Renal pelvis (tissue), 12 donors: ENCODE measurements around the gene SRRD. TPM values are rescaled to one million over a fixed set of nuclear protein-coding genes. Genes with fewer than 3 reads are reported as not detected.
"Not testable (repeated sequence)": the region's sequence is repeated elsewhere in the genome, so short reads cannot be mapped to it uniquely, and the experiment has no call there.

Experiments
- DNase-seq: peaks from one replicate; pipeline ENCODE4 v3.0.0-alpha.2; 2013
- long read RNA-seq, 16 experiments: transcript quantifications; one replicate each; lab custom pipeline, GENCODE V29; 2026
- polyA plus RNA-seq, 3 donors: library from polyadenylated mRNA; unstranded; fragments of 120-200 nt; gene quantifications; one replicate each; pipeline ENCODE4 v1.2.1, GENCODE V29; 2013; ENCODE audit not compliant: insufficient read length in 3 of 3

SRRD gene
- 10 to 100 TPM; 30.8 to 32.0 (median 31.0) TPM for polyA plus RNA-seq
- long read RNA-seq, donor 1, full-length matches to known transcripts = 5 of 57 reads
- long read RNA-seq, donor 1, partial matches to known transcripts = 46 of 57 reads
- long read RNA-seq, donor 1, other reads (novel, unspliced or antisense) = 6 of 57 reads
- long read RNA-seq, donor 2, full-length matches to known transcripts = 3 of 3 reads
- long read RNA-seq, donor 2, partial matches to known transcripts = 0 of 3 reads
- long read RNA-seq, donor 2, other reads (novel, unspliced or antisense) = 0 of 3 reads
- long read RNA-seq, donor 3, full-length matches to known transcripts = 9 of 23 reads
- long read RNA-seq, donor 3, partial matches to known transcripts = 0 of 23 reads
- long read RNA-seq, donor 3, other reads (novel, unspliced or antisense) = 14 of 23 reads
- long read RNA-seq, donor 4, full-length matches to known transcripts = 8 of 24 reads
- long read RNA-seq, donor 4, partial matches to known transcripts = 16 of 24 reads
- long read RNA-seq, donor 4, other reads (novel, unspliced or antisense) = 0 of 24 reads
- long read RNA-seq, donor 5, full-length matches to known transcripts = 1 of 1 reads
- long read RNA-seq, donor 5, partial matches to known transcripts = 0 of 1 reads
- long read RNA-seq, donor 5, other reads (novel, unspliced or antisense) = 0 of 1 reads
- long read RNA-seq, donor 6, full-length matches to known transcripts = 5 of 23 reads
- long read RNA-seq, donor 6, partial matches to known transcripts = 13 of 23 reads
- long read RNA-seq, donor 6, other reads (novel, unspliced or antisense) = 5 of 23 reads
- long read RNA-seq, donor 7, full-length matches to known transcripts = 7 of 7 reads
- long read RNA-seq, donor 7, partial matches to known transcripts = 0 of 7 reads
- long read RNA-seq, donor 7, other reads (novel, unspliced or antisense) = 0 of 7 reads
- long read RNA-seq, donor 8, full-length matches to known transcripts = 6 of 6 reads
- long read RNA-seq, donor 8, partial matches to known transcripts = 0 of 6 reads
- long read RNA-seq, donor 8, other reads (novel, unspliced or antisense) = 0 of 6 reads
- long read RNA-seq, donor 9, full-length matches to known transcripts = 13 of 126 reads
- long read RNA-seq, donor 9, partial matches to known transcripts = 88 of 126 reads
- long read RNA-seq, donor 9, other reads (novel, unspliced or antisense) = 25 of 126 reads
- long read RNA-seq, donor 10, full-length matches to known transcripts = 8 of 8 reads
- long read RNA-seq, donor 10, partial matches to known transcripts = 0 of 8 reads
- long read RNA-seq, donor 10, other reads (novel, unspliced or antisense) = 0 of 8 reads
- long read RNA-seq, donor 11, full-length matches to known transcripts = 5 of 5 reads
- long read RNA-seq, donor 11, partial matches to known transcripts = 0 of 5 reads
- long read RNA-seq, donor 11, other reads (novel, unspliced or antisense) = 0 of 5 reads
- long read RNA-seq, donor 12, full-length matches to known transcripts = 11 of 11 reads
- long read RNA-seq, donor 12, partial matches to known transcripts = 0 of 11 reads
- long read RNA-seq, donor 12, other reads (novel, unspliced or antisense) = 0 of 11 reads
- long read RNA-seq, donor 13, full-length matches to known transcripts = 9 of 9 reads
- long read RNA-seq, donor 13, partial matches to known transcripts = 0 of 9 reads
- long read RNA-seq, donor 13, other reads (novel, unspliced or antisense) = 0 of 9 reads
- long read RNA-seq, donor 14, full-length matches to known transcripts = 10 of 29 reads
- long read RNA-seq, donor 14, partial matches to known transcripts = 0 of 29 reads
- long read RNA-seq, donor 14, other reads (novel, unspliced or antisense) = 19 of 29 reads
- long read RNA-seq, donor 15, full-length matches to known transcripts = 10 of 56 reads
- long read RNA-seq, donor 15, partial matches to known transcripts = 5 of 56 reads
- long read RNA-seq, donor 15, other reads (novel, unspliced or antisense) = 41 of 56 reads
- long read RNA-seq, donor 16, full-length matches to known transcripts = 4 of 4 reads
- long read RNA-seq, donor 16, partial matches to known transcripts = 0 of 4 reads
- long read RNA-seq, donor 16, other reads (novel, unspliced or antisense) = 0 of 4 reads

- DNase-seq = peak; percentile 90
Observed at GRCh38 chr22:26483439-26484359, at the start of gene SRRD, which contains the start of gene HPS4. Gene SRRD (plus strand): TSS chr22:26483877. CDS start chr22:26483891, 14 bp downstream. Gene HPS4 (minus strand): TSS chr22:26483783. CDS start chr22:26481762, 2,021 bp downstream.

GRCh38 chr22:26435327-26436093 is 48.2 kb upstream of the SRRD start:
- DNase-seq = no peak

- DNase-seq = no peak
Observed at GRCh38 chr22:26436903-26437515, 46.7 kb upstream of the SRRD start.

GRCh38 chr22:26437694-26438392 is 45.8 kb upstream of the SRRD start:
- DNase-seq = no peak

- DNase-seq = not testable (repeated sequence)
Observed at GRCh38 chr22:26438776-26439175, 44.9 kb upstream of the SRRD start.

- DNase-seq = no peak
Observed at GRCh38 chr22:26439559-26439958, 44.1 kb upstream of the SRRD start.

- no peak for DNase-seq
Observed at GRCh38 chr22:26442086-26442756, 41.5 kb upstream of the SRRD start.

- no peak for DNase-seq
Observed at GRCh38 chr22:26443901-26444690, 39.6 kb upstream of the SRRD start.

- DNase-seq = no peak
Observed at GRCh38 chr22:26444777-26445176, 38.9 kb upstream of the SRRD start.

- DNase-seq = no peak
Observed at GRCh38 chr22:26445577-26446275, 38.0 kb upstream of the SRRD start.

- DNase-seq = no peak
Observed at GRCh38 chr22:26446808-26447515, 36.7 kb upstream of the SRRD start.

- no peak for DNase-seq
Observed at GRCh38 chr22:26447584-26448329, 35.9 kb upstream of the SRRD start.

- no peak for DNase-seq
Observed at GRCh38 chr22:26448334-26448733, 35.3 kb upstream of the SRRD start.
